Adrenal gland (tissue), 5 donors: ENCODE measurements around the gene SUSD3.

Source experiments
- POLR2A ChIP-seq, 2 donors: fragments of 450-650 bp; IDR thresholded peaks; one replicate each; pipeline ENCODE4 v1.6.1; 2017; ENCODE audit warnings: antibody characterized with exemption in 2 of 2, mild to moderate bottlenecking in 2 of 2, moderate library complexity in 1 of 2
- TF ChIP-seq, protein P1 (sequence below), 6 experiments: fragments of 450-650 bp in 4 of 6; fragments of 200-600 bp in 2 of 6; sonication (generic) in 1 of 6; IDR thresholded peaks; 1 replicate in 5 of 6; 2 replicates in 1 of 6; pipeline versions ENCODE4 v1.5.1 to v1.8.0; 2016 to 2021; ENCODE audit warnings: antibody characterized with exemption in 6 of 6, mild to moderate bottlenecking in 2 of 6, moderate library complexity in 1 of 6
- donor health status: DM: no; HTN: no; CAD: no.

- no peak for TF ChIP-seq POLR2A (IDR thresholded peaks at IDR 0.05)
- TF ChIP-seq, protein P1, sequence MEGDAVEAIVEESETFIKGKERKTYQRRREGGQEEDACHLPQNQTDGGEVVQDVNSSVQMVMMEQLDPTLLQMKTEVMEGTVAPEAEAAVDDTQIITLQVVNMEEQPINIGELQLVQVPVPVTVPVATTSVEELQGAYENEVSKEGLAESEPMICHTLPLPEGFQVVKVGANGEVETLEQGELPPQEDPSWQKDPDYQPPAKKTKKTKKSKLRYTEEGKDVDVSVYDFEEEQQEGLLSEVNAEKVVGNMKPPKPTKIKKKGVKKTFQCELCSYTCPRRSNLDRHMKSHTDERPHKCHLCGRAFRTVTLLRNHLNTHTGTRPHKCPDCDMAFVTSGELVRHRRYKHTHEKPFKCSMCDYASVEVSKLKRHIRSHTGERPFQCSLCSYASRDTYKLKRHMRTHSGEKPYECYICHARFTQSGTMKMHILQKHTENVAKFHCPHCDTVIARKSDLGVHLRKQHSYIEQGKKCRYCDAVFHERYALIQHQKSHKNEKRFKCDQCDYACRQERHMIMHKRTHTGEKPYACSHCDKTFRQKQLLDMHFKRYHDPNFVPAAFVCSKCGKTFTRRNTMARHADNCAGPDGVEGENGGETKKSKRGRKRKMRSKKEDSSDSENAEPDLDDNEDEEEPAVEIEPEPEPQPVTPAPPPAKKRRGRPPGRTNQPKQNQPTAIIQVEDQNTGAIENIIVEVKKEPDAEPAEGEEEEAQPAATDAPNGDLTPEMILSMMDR (IDR thresholded peaks at IDR 0.05) = no peak
These were observed 53.8 kb downstream of the SUSD3 start for GRCh38 chr9:93112116-93112863.
